Measurements from ENCODE around the gene GNL1. TPM values are rescaled to one million over a fixed set of nuclear protein-coding genes. Genes with fewer than 3 reads are reported as not detected.

The GNL1 gene
- total and polyA plus RNA-seq, 2 of the 8 experiments (the other 6 are each of a cell fraction or from before 2014, with no cell fraction given), result 42.4 to 67.8 TPM

DNA sequence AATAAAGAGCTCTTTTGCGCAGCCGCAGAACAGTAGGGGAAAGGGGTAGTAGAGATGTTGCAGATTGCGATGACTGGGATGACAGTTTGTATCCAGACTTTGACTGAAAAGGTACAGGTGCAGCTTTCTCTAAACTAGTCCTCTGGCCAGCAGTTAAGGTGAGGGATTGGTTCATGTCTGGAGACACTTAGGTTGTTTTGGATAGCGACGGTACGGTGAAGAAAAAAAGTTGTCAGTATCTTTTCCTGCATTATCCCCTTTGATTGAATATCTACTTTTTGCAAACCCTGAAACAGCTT, 1.3 kb upstream of the GNL1 start:
- peak overlapping the region; percentile 99 for H2BK5ac ChIP-seq (ENCODE audit: low read depth, low read length)
- H3K4me3 ChIP-seq (ENCODE audit: extremely low read depth in 1 of 4, insufficient read depth in 2 of 4, low read depth in 3 of 4, low read length in 4 of 4), result peak overlapping the region; percentile 76 to 91 (median 89)
- peaks cover 3 to 34% of the 10 kb centered on the region in 2 experiments for H3K79me2 ChIP-seq (ENCODE audit: control insufficient read depth in 1 of 2, insufficient read depth in 2 of 2, low read length in 2 of 2)
- H2AFZ ChIP-seq (ENCODE audit: low read length), result no peak overlapping the region
- H3K4ac ChIP-seq (replicated peaks; ENCODE audit: insufficient read length, low read depth, low read length), result no peak overlapping the region
- no peak overlapping the region for H3K18ac ChIP-seq (ENCODE audit: extremely low read depth, low read length)
- H3K23me2 ChIP-seq (ENCODE audit: low read depth, low read length), result peaks cover 16% of the 10 kb centered on the region
- no peak overlapping the region for H3K23ac ChIP-seq (ENCODE audit: insufficient read length)
- H3K27me3 ChIP-seq (replicated peaks in 1 of 4; ENCODE audit: control insufficient read depth in 3 of 4, extremely low read depth in 1 of 4, insufficient read depth in 3 of 4, low read length in 3 of 4), result no peaks in the 10 kb centered on the region
- H3K56ac ChIP-seq (replicated peaks; ENCODE audit: insufficient read length, low read depth, low read length), result no peak overlapping the region
- H3K14ac ChIP-seq (ENCODE audit: insufficient read length), result no peak overlapping the region
- DNase-seq (ENCODE audit: low read depth in 1 of 2, low spot score in 2 of 2) (no peak), FAIRE-seq (no peak)
- CTCF ChIA-PET (ENCODE audit: partially characterized antibody), result interaction anchor here (1.0 to 6.4 kb wide), 3 partner anchors 9 to 530 kb away, joined by 3 to 76 read pairs (median 4); no protein-coding TSS in a partner anchor
- H3K9ac ChIP-seq (replicated peaks in 1 of 4; ENCODE audit: extremely low read depth in 1 of 4, low read depth in 3 of 4, low read length in 3 of 4), result peak overlapping the region; percentile 70 to 93 (median 90)
- peaks cover 7 to 29% (median 19%) of the 10 kb centered on the region in 4 experiments for H3K36me3 ChIP-seq (ENCODE audit: control insufficient read depth in 2 of 4, insufficient read depth in 4 of 4, low read length in 3 of 4)
- H3K9me3 ChIP-seq (ENCODE audit: insufficient read depth in 2 of 2, low read depth in 1 of 2, low read length in 1 of 2), result no peaks in the 10 kb centered on the region
- H4K8ac ChIP-seq (ENCODE audit: extremely low read depth, insufficient read depth, low read length), result peak overlapping the region; percentile 97; the same call in 1 of the 2 replicates
- H2AK5ac ChIP-seq (ENCODE audit: low read depth, low read length), result no peak overlapping the region
- H2BK20ac ChIP-seq (ENCODE audit: low read length), result no peak overlapping the region
- H4K5ac ChIP-seq (ENCODE audit: insufficient read length, low read depth, low read length), result no peak overlapping the region
- H2BK120ac ChIP-seq (replicated peaks; ENCODE audit: low read depth, low read length), result no peak overlapping the region
- H3K4me2 ChIP-seq (ENCODE audit: insufficient read depth in 1 of 2, low read depth in 2 of 2, low read length in 2 of 2), result peak overlapping the region; percentile 92 to 99
- H2BK12ac ChIP-seq (ENCODE audit: low read depth, low read length), result no peak overlapping the region
- H3K27ac ChIP-seq (ENCODE audit: low read depth, low read length), result peak overlapping the region; percentile 93
- POLR2A ChIA-PET (ENCODE audit: partially characterized antibody), result interaction anchor here (0.6 to 5.4 kb wide), 14 partner anchors 8 to 171 kb away, joined by 3 to 68 read pairs (median 6); partner anchors contain the start of genes ABCF1, MRPS18B and PPP1R10
- peaks cover 0 to 3% (median 1%) of the 10 kb centered on the region in 4 experiments; a peak in 1 of 7 replicates for H3K4me1 ChIP-seq (replicated peaks in 1 of 4; ENCODE audit: control insufficient read depth in 3 of 4, insufficient read depth in 4 of 4, low read length in 3 of 4)
- TF ChIP-seq SIN3A (conservative IDR thresholded peaks at IDR 0.05 in 1 of 2, IDR thresholded peaks at IDR 0.05 in 1 of 2; ENCODE audit: low read depth in 1 of 2, low read length in 2 of 2) (0 out of 4 replicates have a peak, but pooled peaks of 1 of the 2 experiments have one; percentile 42), NRF1 (IDR thresholded peaks at IDR 0.05; ENCODE audit: low read depth, low read length) (no peak), TBP (IDR thresholded peaks at IDR 0.05; ENCODE audit: low read depth, low read length) (no peak), BRCA1 (IDR thresholded peaks at IDR 0.05; ENCODE audit: low read depth, low read length) (no peak)
- peaks cover 3 to 13% of the 10 kb centered on the region in 2 experiments for H4K20me1 ChIP-seq (replicated peaks in 1 of 2; ENCODE audit: control insufficient read depth in 1 of 2, insufficient read depth in 2 of 2, low read length in 2 of 2)
- no peak overlapping the region for H2BK15ac ChIP-seq (ENCODE audit: low read length)
- no peak overlapping the region for H4K91ac ChIP-seq (replicated peaks; ENCODE audit: insufficient read length, low read length)
- 7% methylated on average over 6 of the region's 6 CpGs; no CpG with 5 or more reads in 1 of the 2 experiments for WGBS, 2 experiments (ENCODE audit: extremely low coverage in 1 of 2, insufficient coverage in 1 of 2, insufficient read length in 1 of 2, insufficient replicate concordance in 2 of 2, low coverage in 1 of 2, low lambda C conversion rate in 2 of 2, missing lambda C conversion rate in 1 of 2)
- 0 out of 2 replicates have a peak, but pooled peaks cover 8% of the 10 kb centered on the region for H3K79me1 ChIP-seq (ENCODE audit: low read depth, low read length)

Data from H1 (cell line).